NCI-H82 treated with DMSO at 0.1 percent for 48 hours (cell line): Measurements from ENCODE around the gene RAPGEF1.

Experiments
- DNase-seq: peaks from one replicate; lab custom pipeline; 2025; ENCODE audit not compliant: unreplicated experiment; lab: John Stamatoyannopoulos, UW

Gene RAPGEF1

GRCh38 chr9:131589124-131589711 lies 150.7 kb downstream of the RAPGEF1 start:
- no peak for DNase-seq

DNA sequence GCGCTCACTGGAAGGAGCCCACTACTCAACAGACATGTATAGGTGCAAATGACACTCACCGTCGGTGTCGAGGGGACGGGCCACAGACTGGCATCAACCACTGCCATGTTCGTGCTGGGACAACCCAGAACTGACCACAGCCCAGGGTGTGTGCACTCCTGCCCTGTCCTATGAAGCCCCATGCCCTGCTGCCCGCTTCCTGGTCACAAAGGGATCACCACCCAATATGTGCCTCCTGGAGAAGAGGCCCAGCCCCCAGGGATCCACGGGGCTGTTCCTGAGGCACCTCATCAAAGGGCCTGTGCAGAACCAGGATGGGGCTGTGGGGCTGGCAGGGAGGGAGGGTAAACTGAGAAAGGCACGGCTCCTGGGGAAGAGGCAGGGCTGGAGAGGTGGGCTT lies 151.5 kb downstream of the RAPGEF1 start:
- no peak for DNase-seq

GRCh38 chr9:131587906-131588305 lies 152.0 kb downstream of the RAPGEF1 start:
- DNase-seq, result no peak

GRCh38 chr9:131587331-131587730 lies 152.5 kb downstream of the RAPGEF1 start:
- DNase-seq, result no peak

DNA sequence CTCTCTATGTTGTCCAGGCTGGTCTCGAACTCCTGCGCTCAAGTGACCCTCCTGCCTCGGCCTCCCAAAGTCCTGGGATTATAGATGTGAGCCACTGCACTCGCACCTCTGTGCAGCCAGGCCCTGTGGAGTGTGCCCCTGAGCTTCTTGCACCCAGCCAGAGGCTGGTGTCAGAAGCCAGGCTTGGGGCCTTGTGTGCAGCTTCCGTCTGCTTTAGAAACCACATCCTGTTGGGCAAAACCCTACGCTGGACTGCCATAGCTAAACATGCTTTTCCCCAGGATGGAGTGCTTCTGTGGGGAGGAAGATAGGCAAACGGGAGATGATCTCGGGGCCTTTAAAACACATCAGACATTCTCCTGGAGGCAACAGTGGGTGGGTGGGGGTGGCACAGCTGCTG lies 154.5 kb downstream of the RAPGEF1 start:
- no peak for DNase-seq

GRCh38 chr9:131584858-131585257 lies 155.0 kb downstream of the RAPGEF1 start:
- no peak for DNase-seq

- no peak for DNase-seq
Observed at GRCh38 chr9:131583836-131584555, 155.9 kb downstream of the RAPGEF1 start.

DNA sequence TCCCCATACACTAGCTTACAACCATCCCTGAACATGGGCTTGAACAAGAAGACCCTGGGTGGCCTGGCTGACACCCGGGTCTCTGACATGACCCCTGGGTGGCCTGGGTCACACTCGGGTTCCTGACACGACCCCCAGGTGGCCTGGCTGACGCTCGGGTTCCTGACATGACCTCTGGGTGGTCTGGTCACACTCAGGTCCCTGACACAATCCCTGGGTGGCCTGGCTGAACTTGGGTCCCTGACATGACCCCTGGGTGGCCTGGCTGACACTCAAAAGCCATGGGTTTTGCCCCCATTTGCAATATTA lies 156.6 kb downstream of the RAPGEF1 start:
- DNase-seq, result no peak

DNA sequence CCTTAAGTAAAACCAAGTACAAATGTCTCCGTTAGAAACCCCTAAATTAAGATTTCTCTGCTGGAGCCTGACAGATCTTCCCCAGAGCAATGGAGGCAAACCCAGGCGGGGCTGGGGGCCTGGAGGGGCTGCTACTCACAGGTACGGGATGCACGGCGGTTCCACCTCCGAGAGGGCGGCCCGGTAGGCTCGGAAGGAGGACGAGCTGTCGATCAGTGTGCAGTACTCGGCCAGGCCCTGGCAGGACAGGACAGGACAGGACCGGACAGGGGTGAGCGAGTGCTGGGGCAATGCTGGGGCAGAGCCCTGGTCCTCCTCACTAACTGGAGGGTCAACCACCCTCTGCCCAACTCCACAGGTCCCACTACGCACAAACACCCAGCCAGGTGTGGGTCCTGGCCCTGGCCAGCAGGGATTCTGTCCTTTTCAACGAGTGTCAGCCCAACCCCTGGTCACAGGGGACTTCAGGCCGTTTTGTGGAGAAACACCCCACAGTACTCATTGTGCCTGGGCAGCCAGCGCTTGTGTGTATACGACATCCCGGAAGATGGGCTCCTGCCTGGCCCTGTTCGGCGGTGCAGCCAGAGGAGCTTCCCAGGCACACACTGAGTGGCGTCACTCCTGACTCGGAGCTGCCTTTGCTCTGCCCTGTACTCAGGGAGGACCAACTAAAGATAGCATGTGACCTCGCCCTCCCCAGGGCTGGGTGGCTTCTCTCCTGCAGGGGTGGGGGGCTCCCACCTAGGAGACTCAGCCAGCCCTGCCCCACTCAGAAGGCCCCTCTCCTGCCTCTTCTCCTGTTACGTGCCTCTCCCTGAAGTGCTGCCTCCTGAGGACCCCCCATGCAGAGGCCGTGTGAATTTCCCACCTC lies 157.2 kb downstream of the RAPGEF1 start:
- no peak for DNase-seq

DNA sequence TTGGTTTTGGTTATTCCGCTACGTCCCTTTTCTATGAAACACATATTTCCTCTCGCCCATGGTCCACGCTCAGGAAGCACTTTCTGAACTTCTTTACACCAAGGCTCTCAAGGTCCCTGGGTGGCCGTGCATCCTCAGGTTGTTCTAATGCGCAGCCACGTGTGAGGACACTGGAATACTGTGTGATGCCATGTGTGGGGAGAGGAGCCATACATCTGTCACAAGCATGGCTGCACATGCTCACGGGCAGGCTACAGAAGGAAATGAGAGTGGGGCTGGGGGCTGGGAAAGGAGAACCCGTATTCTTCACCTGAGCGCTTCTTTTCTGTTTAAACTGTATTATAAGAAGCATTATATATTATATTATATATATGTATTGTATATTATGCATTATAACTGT lies 157.8 kb downstream of the RAPGEF1 start:
- DNase-seq, result no peak

- no peak for DNase-seq
Observed at GRCh38 chr9:131580358-131580757, 159.5 kb downstream of the RAPGEF1 start.

DNA sequence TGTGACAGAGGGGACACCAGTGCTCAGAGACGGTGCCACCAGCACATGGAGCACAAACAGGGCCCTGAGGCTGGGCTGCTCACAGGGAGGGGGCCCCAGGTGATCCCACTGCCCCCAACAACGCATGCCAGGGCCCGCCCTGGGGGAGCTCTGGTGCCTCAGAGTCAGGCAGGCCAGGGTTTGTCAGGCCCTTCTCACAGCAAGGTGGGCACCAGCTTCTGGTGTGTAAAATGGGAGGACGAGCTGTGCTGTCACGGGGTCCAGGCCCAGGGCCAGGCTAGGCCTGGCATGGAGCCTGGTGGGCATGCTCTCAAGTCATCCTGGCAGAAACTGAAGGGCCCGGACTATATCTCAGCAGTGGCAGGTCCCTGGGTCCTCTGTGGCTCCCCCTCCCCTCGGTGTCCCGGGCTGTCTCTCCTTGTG lies 160.1 kb downstream of the RAPGEF1 start:
- DNase-seq, result no peak

GRCh38 chr9:131578731-131579504 lies 161.0 kb downstream of the RAPGEF1 start:
- no peak for DNase-seq

GRCh38 chr9:131578021-131578420 lies 161.9 kb downstream of the RAPGEF1 start:
- DNase-seq, result no peak

- no peak for DNase-seq
Observed at GRCh38 chr9:131577005-131578000, 162.6 kb downstream of the RAPGEF1 start.

DNA sequence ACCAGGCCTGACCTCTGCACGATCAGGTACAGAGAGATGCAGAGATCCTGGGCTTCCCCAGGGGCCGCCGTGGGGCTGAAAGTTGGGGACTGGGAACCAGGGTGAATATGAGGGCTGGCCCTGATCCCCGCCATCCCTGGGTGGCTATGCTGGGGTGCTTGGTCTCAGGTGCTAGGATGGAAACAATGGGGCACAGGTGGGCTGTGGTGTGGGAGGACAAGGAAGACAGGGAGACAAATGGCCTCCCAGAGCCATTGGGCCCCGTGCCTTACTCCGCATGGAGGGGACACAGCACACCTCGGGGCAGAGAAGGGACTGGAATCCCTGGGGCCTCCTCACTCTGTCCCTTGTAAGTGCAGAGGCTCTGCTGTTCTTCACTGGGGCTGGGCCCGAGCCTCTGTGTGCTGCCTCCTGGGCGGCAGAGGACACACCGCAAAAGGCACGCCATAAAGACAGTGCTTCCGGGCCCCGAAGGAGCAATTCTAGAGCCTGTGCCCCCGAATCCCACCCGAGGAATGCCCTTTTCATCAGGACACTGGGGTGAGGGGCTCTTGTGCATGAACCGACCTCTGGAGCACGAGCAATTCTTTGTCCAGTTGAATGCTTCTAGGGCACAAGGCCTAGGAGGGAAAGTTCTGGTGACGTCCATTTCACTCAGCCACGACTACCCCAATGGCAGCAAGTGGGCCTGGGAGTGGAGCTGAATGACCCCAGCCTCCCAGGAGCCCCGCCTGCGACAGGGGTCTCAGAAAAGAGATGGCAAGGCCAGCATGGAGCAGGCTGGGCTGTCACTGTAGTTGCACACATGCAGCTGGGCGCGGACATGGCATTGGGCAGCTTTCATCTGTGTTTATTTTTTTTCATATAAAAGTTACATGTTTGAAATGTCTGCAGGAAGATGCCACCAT lies 163.7 kb downstream of the RAPGEF1 start:
- no peak for DNase-seq

- DNase-seq, result no peak
Observed at GRCh38 chr9:131574730-131575640, 164.9 kb downstream of the RAPGEF1 start.

GRCh38 chr9:131567910-131568309 lies 172.0 kb downstream of the RAPGEF1 start:
- DNase-seq, result no peak
